Peyer's patch (tissue), 4 donors: ENCODE results near the gene PLPP1. TPM values are rescaled to one million over a fixed set of nuclear protein-coding genes. Genes with fewer than 3 reads are reported as not detected.

ENCODE experiments used
- DNase-seq, 3 donors: peaks; one replicate each; pipeline ENCODE4 v3.0.0-alpha.2; 2017 to 2019
- H3K27ac ChIP-seq, 4 donors: fragments of 200-600 bp; sonication (generic); one replicate each; pipeline ENCODE4 v1.5.1; 2016 to 2019
- H3K27me3 ChIP-seq, 2 donors: fragments of 200-600 bp; sonication (generic); one replicate each; pipeline ENCODE4 v1.5.1; 2019
- H3K36me3 ChIP-seq, 3 donors: fragments of 200-600 bp; sonication (generic); one replicate each; pipeline ENCODE4 v1.5.1; 2016 to 2019
- H3K4me1 ChIP-seq, 4 donors: fragments of 200-600 bp; sonication (generic); one replicate each; pipeline ENCODE4 v1.5.1; 2016 to 2019
- H3K4me3 ChIP-seq, 4 donors: fragments of 200-600 bp; sonication (generic); 1 replicate in 3 of 4; 2 replicates in 1 of 4; pipeline ENCODE4 v1.5.1; 2016 to 2019; ENCODE audit warnings: mild to moderate bottlenecking in 1 of 4
- H3K9me3 ChIP-seq, 4 donors: fragments of 200-600 bp; sonication (generic); one replicate each; pipeline ENCODE4 v1.5.1; 2016 to 2019; ENCODE audit warnings: mild to moderate bottlenecking in 1 of 4
- CTCF ChIP-seq, 6 experiments: fragments of 450-650 bp in 4 of 6; fragments of 200-600 bp in 2 of 6; sonication (generic) in 1 of 6; IDR thresholded peaks; one replicate each; pipeline ENCODE4 v1.5.1; 2017 to 2019; ENCODE audit warnings: antibody characterized with exemption in 6 of 6, mild to moderate bottlenecking in 3 of 6, moderate library complexity in 1 of 6
- POLR2A ChIP-seq, 2 donors: fragments of 450-650 bp; IDR thresholded peaks; one replicate each; pipeline ENCODE4 v1.5.1; 2017; ENCODE audit warnings: antibody characterized with exemption in 2 of 2, mild to moderate bottlenecking in 2 of 2, moderate library complexity in 2 of 2
- total RNA-seq, 4 donors: library from RNA; depleted of rRNA; stranded (reverse); fragments of >200 nt; gene quantifications; one replicate each; pipeline ENCODE4 v1.1.0, GENCODE V29; 2016

PLPP1 gene
- total RNA-seq, 4 donors from 2014 or later: 60.2 to 190 (median 115) TPM

DNA sequence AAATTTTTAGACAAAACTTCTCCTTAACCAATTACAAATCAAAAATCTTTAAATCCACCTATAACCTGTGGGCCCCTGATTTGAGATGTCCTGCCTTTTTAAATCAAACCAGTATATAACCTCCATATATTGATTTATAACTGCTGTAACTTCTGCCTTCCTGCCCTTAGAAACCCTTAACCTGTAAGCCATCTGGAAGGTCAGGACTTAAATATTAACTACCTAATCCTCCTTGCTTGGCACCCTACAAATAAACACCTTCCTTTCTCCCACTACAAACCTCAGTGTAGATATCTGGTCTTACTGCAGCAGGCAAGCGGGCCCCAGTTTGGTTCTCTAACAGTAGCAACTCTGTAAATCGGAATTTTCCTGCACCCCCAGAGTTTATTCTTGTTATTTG is 143.1 kb downstream of the PLPP1 start:
- DNase-seq: no peak
- Histone ChIP-seq H3K27ac (peak overlapping the region in 3 of 4 donors; percentile 40 to 71 (median 68)), H3K4me3 (no peak overlapping the region), H3K4me1 (peaks cover 0 to 11% (median 0%) of the 10 kb centered on the region in 4 donors), H3K36me3 (peaks cover 0 to 8% (median 0%) of the 10 kb centered on the region in 3 donors), H3K9me3 (no peaks in the 10 kb centered on the region), H3K27me3 (no peaks in the 10 kb centered on the region)
- no peak for TF ChIP-seq CTCF (IDR thresholded peaks at IDR 0.05)
- no peak for TF ChIP-seq POLR2A (IDR thresholded peaks at IDR 0.05)

DNA sequence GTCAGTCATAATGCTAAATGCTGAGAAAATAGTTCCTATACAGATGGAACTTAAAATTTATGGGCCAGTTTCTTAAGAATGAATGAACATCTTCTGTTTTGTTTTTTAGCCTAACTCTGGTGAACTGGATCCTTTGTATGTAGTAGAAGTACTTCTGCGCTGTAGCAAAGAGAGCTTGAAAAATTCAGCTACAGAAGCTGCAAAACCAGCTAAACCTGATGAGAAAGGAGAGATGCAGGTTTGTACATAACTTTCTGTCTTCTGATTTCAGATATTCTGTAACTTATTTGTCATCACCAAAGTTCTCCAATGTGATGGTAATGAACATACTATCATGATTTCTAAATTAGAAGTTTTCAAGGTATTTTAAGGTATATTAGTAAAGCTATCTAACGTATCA is 146.9 kb downstream of the PLPP1 start:
- no peak overlapping the region for H3K27ac ChIP-seq
- no peaks in the 10 kb centered on the region for H3K27me3 ChIP-seq
- peaks cover 0 to 14% (median 0%) of the 10 kb centered on the region in 3 donors for H3K36me3 ChIP-seq
- DNase-seq: no peak
- no peak overlapping the region for H3K4me3 ChIP-seq
- TF ChIP-seq POLR2A (IDR thresholded peaks at IDR 0.05) (no peak), CTCF (IDR thresholded peaks at IDR 0.05) (no peak)
- peaks cover 0 to 6% (median 0%) of the 10 kb centered on the region in 4 donors for H3K9me3 ChIP-seq
- peaks cover 0 to 11% (median 0%) of the 10 kb centered on the region in 4 donors for H3K4me1 ChIP-seq

DNA sequence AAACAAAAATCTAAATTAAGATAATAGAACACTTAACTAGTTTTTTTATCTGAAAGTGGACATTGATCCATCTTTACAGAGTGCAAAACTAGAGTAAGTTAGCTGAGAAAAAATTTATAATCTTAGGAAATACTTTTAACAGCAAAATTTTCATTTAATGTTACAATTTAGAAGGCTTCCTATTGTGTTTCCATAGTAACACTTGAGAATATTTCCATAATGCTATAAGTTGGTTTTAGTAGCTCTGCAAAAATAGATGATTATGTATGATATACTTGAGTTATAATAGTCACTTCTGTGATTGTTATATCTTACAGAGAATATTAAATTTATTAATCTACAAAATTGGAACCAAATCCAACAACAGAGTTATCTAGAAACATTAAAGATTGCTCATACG is 148.4 kb downstream of the PLPP1 start:
- no peak overlapping the region for H3K4me3 ChIP-seq
- no peak for DNase-seq
- H3K27me3 ChIP-seq: no peaks in the 10 kb centered on the region
- no peak for TF ChIP-seq CTCF (IDR thresholded peaks at IDR 0.05)
- no peak for TF ChIP-seq POLR2A (IDR thresholded peaks at IDR 0.05)
- peaks cover 0 to 11% (median 0%) of the 10 kb centered on the region in 4 donors for H3K4me1 ChIP-seq
- peaks cover 0 to 6% (median 0%) of the 10 kb centered on the region in 4 donors for H3K9me3 ChIP-seq
- H3K27ac ChIP-seq: no peak overlapping the region
- H3K36me3 ChIP-seq: peaks cover 0 to 18% (median 0%) of the 10 kb centered on the region in 3 donors

- peaks cover 0 to 6% (median 0%) of the 10 kb centered on the region in 4 donors for H3K9me3 ChIP-seq
- no peak overlapping the region for H3K27ac ChIP-seq
- no peak overlapping the region for H3K4me3 ChIP-seq
- no peaks in the 10 kb centered on the region for H3K27me3 ChIP-seq
- DNase-seq: no peak
- H3K36me3 ChIP-seq: peaks cover 0 to 18% (median 0%) of the 10 kb centered on the region in 3 donors
- no peak for TF ChIP-seq CTCF (IDR thresholded peaks at IDR 0.05)
- TF ChIP-seq POLR2A (IDR thresholded peaks at IDR 0.05): no peak
- peaks cover 0 to 11% (median 0%) of the 10 kb centered on the region in 4 donors for H3K4me1 ChIP-seq
Measured at GRCh38 chr5:55385846-55386245, 148.9 kb downstream of the PLPP1 start.

DNA sequence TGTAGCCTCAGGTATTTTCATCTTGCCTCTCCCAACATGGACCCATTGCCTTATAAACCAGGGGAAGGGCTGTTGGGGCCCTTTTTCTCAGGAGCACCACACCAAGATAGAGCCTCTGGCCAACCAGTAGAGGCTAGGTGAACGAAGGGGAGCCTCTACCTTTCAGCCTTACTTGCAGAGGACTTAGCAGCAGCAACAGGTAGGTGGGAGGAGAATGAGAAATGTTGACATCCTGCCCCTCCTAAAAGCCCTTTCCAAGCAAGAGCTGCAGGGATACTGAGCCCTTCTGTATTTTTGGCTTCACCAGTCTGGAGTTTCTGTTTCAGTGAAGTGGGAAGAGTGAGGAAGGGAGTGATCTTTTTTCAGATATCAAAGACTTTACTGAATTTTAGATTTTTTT is 149.5 kb downstream of the PLPP1 start:
- no peaks in the 10 kb centered on the region for H3K27me3 ChIP-seq
- peaks cover 0 to 11% (median 0%) of the 10 kb centered on the region in 4 donors for H3K4me1 ChIP-seq
- TF ChIP-seq CTCF (IDR thresholded peaks at IDR 0.05) (no peak), POLR2A (IDR thresholded peaks at IDR 0.05) (no peak)
- peaks cover 0 to 6% (median 0%) of the 10 kb centered on the region in 4 donors for H3K9me3 ChIP-seq
- no peak overlapping the region for H3K4me3 ChIP-seq
- no peak for DNase-seq
- no peak overlapping the region for H3K27ac ChIP-seq
- H3K36me3 ChIP-seq: peaks cover 0 to 21% (median 0%) of the 10 kb centered on the region in 3 donors

DNA sequence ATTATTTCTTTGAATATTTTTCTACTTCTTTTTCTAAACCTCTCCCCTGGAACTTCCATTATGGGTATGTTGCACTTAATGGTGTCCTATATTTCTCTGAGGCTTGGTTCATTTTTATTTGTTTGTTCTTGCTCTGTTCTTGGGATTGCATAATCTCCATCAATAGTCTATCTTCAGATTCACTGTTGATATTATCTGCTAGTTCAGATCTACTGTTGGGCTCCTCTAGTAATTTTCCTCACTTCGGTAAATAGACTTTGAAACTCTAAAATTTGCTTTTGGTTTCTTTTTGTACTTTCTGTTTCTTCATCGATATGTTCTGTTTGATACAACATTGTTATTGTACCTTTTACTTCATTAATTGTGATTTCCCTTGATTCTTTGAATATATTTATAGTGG is 150.7 kb downstream of the PLPP1 start:
- Histone ChIP-seq H3K27ac (no peak overlapping the region), H3K36me3 (peaks cover 0 to 29% (median 0%) of the 10 kb centered on the region in 3 donors), H3K27me3 (no peaks in the 10 kb centered on the region), H3K4me3 (no peak overlapping the region), H3K4me1 (no peaks in the 10 kb centered on the region), H3K9me3 (peaks cover 0 to 6% (median 0%) of the 10 kb centered on the region in 4 donors)
- DNase-seq: no peak
- no peak for TF ChIP-seq CTCF (IDR thresholded peaks at IDR 0.05)
- TF ChIP-seq POLR2A (IDR thresholded peaks at IDR 0.05): no peak
